Measurements from ENCODE around the gene FAM210B.
"Not testable (repeated sequence)": the region's sequence is repeated elsewhere in the genome, so short reads cannot be mapped to it uniquely, and the experiment has no call there.

FAM210B gene

DNA sequence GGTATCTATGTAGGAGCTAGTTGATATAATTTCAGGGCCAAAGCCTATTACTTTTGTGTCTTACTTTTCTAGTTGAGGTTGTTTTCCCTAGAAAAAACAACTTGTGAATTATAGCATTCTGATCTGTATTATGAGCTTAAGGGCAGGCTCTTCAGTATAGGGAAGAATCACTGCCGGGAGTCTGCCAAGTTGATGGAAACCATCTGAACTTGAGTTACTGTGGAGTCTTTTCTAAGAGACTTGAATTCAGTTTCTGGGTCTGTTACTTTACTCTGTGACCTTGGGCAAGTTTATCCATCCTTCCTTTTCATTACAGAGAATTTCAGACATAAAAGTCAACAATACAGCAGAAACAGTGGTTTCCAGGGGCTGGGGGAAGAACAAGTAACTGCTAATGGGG, 51.2 kb downstream of the FAM210B start:
- H3K4me1 Mint-ChIP-seq (ENCODE audit: low read depth in 2 of 2), result peaks cover 22 to 27% of the 10 kb centered on the region in 2 donors
- DNase-seq (no peak), ATAC-seq (replicated peaks) (no peak)
- peaks cover 40% of the 10 kb centered on the region for H3K36me3 Mint-ChIP-seq (ENCODE audit: insufficient read depth)
- H3K27ac Mint-ChIP-seq, result peak overlapping the region in 1 of 2 donors; percentile 72
- H3K4me3 Mint-ChIP-seq, result no peak overlapping the region
- H3K9me3 Mint-ChIP-seq, result no peaks in the 10 kb centered on the region
- no peaks in the 10 kb centered on the region for H3K27me3 Mint-ChIP-seq

DNA sequence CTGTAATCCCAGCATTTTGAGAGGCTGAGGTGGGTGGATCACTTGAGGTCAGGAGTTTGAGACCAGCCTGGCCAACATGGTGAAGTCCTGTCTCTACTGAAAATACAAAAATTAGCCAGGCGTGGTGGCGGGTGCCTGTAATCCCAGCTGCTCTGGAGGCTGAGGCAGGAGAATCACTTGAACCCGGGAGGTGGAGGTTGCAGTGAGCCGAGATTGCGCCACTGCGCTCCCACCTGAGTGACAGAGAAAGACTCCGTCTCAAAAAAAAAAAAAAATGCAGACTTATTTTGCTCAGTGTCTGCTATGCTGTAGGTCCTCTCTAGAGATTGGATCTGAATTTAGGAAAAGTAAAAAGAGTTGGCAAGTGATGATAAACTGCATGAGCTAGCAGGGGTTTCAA, 52.5 kb downstream of the FAM210B start:
- ATAC-seq (replicated peaks), result not testable (repeated sequence)
- Mint-ChIP-seq H3K4me1 (ENCODE audit: low read depth in 2 of 2) (peaks cover 22 to 30% of the 10 kb centered on the region in 2 donors), H3K36me3 (ENCODE audit: insufficient read depth) (peaks cover 32% of the 10 kb centered on the region)

DNA sequence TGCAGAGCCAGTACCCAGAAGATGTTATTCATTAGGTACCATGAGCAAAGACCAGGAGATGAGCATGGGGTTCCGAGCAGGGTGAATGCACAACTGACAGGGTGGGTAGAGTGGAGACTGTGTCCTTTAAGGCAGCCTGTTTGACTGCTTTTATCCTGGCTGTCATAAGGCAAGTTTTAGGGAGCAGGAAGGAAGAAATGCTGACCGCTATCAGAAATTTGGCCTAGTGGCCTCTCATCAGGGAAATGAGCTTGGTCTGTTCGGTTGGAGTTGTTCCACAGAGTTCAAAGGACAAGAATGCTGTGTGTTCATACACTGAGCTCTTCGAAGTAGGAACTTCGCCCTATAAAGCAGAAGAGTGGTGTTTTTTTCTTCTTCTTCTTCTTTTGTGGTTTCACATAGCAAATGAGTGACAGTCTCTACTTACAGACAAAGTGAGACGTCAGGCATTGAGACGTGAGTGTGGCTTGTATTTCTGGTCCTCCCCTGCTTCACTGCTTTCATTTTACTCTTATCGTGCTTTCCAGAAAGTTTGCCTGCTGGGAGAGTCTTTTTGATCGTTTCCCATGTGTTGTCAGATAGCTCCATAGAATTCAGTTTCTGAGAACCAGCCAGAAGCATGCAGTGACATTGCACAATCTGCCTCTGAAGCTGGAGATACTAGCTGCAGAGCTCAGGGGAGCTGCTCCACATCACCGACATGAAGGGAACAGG, 53.1 kb downstream of the FAM210B start, which contains the start of gene CASS4:
Gene CASS4 (plus strand): TSS at position 502 of the 714 bp plus-strand sequence. CDS start 199 bp downstream, at position 701.
- ATAC-seq (replicated peaks) (peak; percentile 81), DNase-seq (peak in 2 of 3 experiments; percentile 16 to 25)
- peaks cover 22 to 35% of the 10 kb centered on the region in 2 donors for H3K4me1 Mint-ChIP-seq (ENCODE audit: low read depth in 2 of 2)

More for the DNA sequence above, 52.5 kb downstream of the FAM210B start:
- not testable (repeated sequence) for DNase-seq, H3K27me3 Mint-ChIP-seq, H3K9me3 Mint-ChIP-seq
- peak overlapping the region; percentile 82 to 88 for H3K27ac Mint-ChIP-seq
- H3K4me3 Mint-ChIP-seq, result peak overlapping the region; percentile 80 to 85

DNA sequence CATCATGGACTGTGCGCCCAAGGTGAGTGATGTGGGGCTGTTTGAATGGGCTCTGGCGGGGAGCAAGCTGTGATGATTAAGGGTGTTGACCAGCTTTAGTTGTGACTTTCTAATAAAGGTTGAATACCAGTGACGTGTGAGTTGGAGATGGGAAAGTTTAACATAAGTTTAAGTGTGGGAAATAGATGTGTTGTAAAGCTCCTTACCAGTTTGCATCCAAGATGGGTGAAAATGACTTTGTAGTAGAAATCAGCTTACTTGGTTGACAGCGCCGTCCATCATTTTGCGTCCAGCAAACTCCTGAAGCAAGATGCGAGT, 53.7 kb downstream of the FAM210B start:
- Mint-ChIP-seq H3K27ac (peak overlapping the region; percentile 82 to 88), H3K4me3 (peak overlapping the region; percentile 80 to 85), H3K36me3 (ENCODE audit: insufficient read depth) (peaks cover 23% of the 10 kb centered on the region), H3K9me3 (no peaks in the 10 kb centered on the region), H3K27me3 (no peaks in the 10 kb centered on the region), H3K4me1 (ENCODE audit: low read depth in 2 of 2) (peaks cover 27 to 38% of the 10 kb centered on the region in 2 donors)
- ATAC-seq (replicated peaks) (no peak), DNase-seq (no peak)

More for the DNA sequence above, 53.1 kb downstream of the FAM210B start, which contains the start of gene CASS4:
- Mint-ChIP-seq H3K9me3 (no peaks in the 10 kb centered on the region), H3K27me3 (no peaks in the 10 kb centered on the region), H3K36me3 (ENCODE audit: insufficient read depth) (peaks cover 27% of the 10 kb centered on the region), H3K4me3 (peak within 1 kb of the TSS; percentile 80 to 85), H3K27ac (peak within 1 kb of the TSS; percentile 82 to 88)

DNA sequence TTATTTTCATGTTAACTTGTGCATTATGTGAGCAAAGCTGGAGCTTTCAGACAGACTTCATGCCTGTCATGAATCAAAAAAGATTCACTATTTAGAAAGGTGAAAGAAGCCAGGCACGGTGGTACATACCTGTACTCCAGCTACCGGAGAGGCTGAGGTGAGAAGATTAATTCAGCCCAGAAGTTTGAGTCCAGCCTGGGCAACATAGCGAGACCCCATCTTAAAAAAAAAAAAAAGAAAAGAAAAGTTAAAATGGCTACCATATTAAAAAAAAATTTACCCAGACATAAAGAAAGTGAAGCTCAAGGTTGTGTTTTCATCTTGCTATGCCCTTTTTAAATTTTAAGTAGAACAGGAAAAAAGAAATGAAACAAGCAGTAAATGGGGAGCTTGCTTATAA, 54.2 kb downstream of the FAM210B start:
- DNase-seq, result no peak
- no peaks in the 10 kb centered on the region for H3K27me3 Mint-ChIP-seq
- peaks cover 20% of the 10 kb centered on the region for H3K36me3 Mint-ChIP-seq (ENCODE audit: insufficient read depth)
- no peaks in the 10 kb centered on the region for H3K9me3 Mint-ChIP-seq
- H3K4me3 Mint-ChIP-seq, result peak overlapping the region; percentile 80 to 85
- ATAC-seq (replicated peaks), result no peak
- H3K4me1 Mint-ChIP-seq (ENCODE audit: low read depth in 2 of 2), result peaks cover 32 to 43% of the 10 kb centered on the region in 2 donors
- peak overlapping the region; percentile 82 to 88 for H3K27ac Mint-ChIP-seq

DNA sequence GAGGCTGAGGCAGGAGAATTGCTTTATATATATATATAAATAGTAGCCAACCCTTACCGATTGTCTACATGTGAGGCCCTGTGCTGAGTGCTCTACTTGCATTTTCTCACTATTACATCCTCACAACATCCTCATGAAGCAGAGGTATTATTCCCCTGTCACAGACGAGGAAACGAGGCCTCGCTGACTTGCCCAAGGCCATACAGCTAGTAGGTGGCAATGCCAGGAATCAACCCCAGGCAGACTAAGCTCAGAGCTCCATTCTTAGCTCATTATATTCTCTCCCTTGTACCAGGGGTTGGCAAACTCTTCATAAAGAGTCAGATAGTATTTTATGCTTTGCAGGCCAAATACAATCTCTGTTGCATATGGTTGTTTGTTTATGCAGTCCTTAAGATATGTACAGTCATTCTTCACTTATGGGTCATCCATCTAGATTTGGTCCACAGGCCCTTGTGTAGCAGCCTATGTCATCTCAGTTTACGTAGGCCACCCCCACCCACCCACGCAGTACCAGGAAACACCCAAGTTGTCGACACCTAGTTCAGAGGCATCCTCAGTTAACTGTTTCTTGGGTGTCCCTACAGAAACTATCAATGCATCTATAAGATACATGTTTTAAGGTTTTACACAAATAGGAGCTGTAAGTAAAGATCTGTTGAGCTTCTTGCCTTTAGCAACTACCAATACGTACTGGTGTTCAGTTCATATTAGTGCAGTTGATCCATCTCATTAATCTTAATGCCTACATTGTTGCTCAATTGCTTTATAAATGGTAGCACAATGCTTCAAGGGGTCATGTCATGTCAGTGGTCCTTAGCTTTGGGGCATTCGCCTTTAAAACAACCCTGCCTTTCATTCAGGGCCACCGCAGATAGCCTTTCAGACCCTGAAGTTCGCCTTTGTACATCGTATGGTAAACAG, 56.3 kb downstream of the FAM210B start:
- H3K4me3 Mint-ChIP-seq, result peak overlapping the region; percentile 80 to 85
- DNase-seq (no peak), ATAC-seq (replicated peaks) (peak; percentile 52)
- H3K36me3 Mint-ChIP-seq (ENCODE audit: insufficient read depth), result peaks cover 11% of the 10 kb centered on the region
- H3K27me3 Mint-ChIP-seq, result no peaks in the 10 kb centered on the region
- H3K27ac Mint-ChIP-seq, result peak overlapping the region; percentile 29 to 88
- no peaks in the 10 kb centered on the region for H3K9me3 Mint-ChIP-seq
- peaks cover 42 to 54% of the 10 kb centered on the region in 2 donors for H3K4me1 Mint-ChIP-seq (ENCODE audit: low read depth in 2 of 2)

DNA sequence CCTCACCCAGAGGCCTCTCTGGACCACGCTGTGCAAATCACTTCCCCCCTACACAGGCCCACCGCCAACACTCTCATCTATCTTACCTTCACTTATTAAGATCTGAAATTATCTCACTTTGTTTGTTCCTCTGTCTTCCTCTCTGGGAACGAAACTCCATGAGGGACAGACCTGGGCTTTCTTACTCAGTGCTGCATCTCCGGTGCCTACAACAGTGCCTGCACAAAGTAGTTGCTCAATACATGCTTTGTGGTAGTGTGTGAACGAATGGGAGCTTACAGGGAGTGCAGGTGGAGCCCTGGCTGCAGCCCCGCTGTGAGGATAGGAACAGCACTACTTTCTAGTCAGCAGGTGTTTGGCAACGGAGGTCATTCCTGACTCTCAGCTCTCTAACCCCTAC, 58.6 kb downstream of the FAM210B start:
- no peaks in the 10 kb centered on the region for H3K27me3 Mint-ChIP-seq
- H3K27ac Mint-ChIP-seq, result peak overlapping the region; percentile 73 to 82
- peak overlapping the region in 1 of 2 donors; percentile 71 for H3K4me3 Mint-ChIP-seq
- DNase-seq, result no peak
- H3K36me3 Mint-ChIP-seq (ENCODE audit: insufficient read depth), result peaks cover 11% of the 10 kb centered on the region
- H3K4me1 Mint-ChIP-seq (ENCODE audit: low read depth in 2 of 2), result peaks cover 41 to 56% of the 10 kb centered on the region in 2 donors
- no peaks in the 10 kb centered on the region for H3K9me3 Mint-ChIP-seq
- no peak for ATAC-seq (replicated peaks)

DNA sequence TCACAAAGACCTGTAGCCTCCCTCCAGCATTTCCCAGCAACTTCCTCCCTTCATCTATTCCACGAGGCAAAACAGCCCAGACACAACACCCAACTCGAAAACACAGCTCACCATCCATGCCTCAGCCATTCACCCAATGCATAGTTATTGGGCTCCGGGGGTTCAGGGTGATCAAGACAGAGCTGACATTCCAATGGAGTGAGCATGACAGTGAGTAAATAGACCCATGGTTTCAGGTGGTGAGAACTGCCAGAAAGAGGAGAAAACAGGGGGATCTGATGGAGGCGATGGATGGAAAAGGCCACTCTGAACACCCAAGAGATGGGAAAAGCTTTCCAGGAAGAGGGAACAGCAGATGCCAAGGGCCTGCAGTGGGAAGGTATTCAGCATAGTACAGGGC, 59.1 kb downstream of the FAM210B start:
- H3K4me3 Mint-ChIP-seq, result peak overlapping the region; percentile 43 to 71
- peak overlapping the region; percentile 73 to 82 for H3K27ac Mint-ChIP-seq
- no peaks in the 10 kb centered on the region for H3K27me3 Mint-ChIP-seq
- H3K4me1 Mint-ChIP-seq (ENCODE audit: low read depth in 2 of 2), result peaks cover 36 to 54% of the 10 kb centered on the region in 2 donors
- no peaks in the 10 kb centered on the region for H3K9me3 Mint-ChIP-seq
- no peak for DNase-seq
- H3K36me3 Mint-ChIP-seq (ENCODE audit: insufficient read depth), result peaks cover 9% of the 10 kb centered on the region
- no peak for ATAC-seq (replicated peaks)
